GM12801 (cell line): ENCODE results near the gene SLIT3.

ENCODE experiments used
- CTCF ChIP-seq: IDR thresholded peaks from one replicate; pipeline ENCODE4 v1.5.1; 2011; ENCODE audit warnings: control low read depth; ENCODE audit not compliant: insufficient read length; ENCODE audit errors: extremely low read depth

Gene SLIT3

GRCh38 chr5:169242849-169243186, 58.1 kb downstream of the SLIT3 start:
- no peak for TF ChIP-seq CTCF

- TF ChIP-seq CTCF = no peak
Observed at GRCh38 chr5:169242175-169242848, 58.6 kb downstream of the SLIT3 start.

- no peak for TF ChIP-seq CTCF
Observed at GRCh38 chr5:169229342-169229892, 71.5 kb downstream of the SLIT3 start.

- TF ChIP-seq CTCF = no peak
Observed at GRCh38 chr5:169226895-169227294, 74.0 kb downstream of the SLIT3 start.

- TF ChIP-seq CTCF = no peak
Observed at GRCh38 chr5:169225830-169226356, 75.0 kb downstream of the SLIT3 start.

GRCh38 chr5:169223595-169223953, 77.4 kb downstream of the SLIT3 start:
- TF ChIP-seq CTCF = no peak

- TF ChIP-seq CTCF = no peak
Observed at GRCh38 chr5:169222934-169223594, 77.9 kb downstream of the SLIT3 start.
